AG04449 (cell line): ENCODE data around the gene CLBA1.

Experiments used
- CTCF ChIA-PET: fragments of 350-600 bp; formaldehyde crosslinking; extraction: SDS; loops from one replicate; lab custom pipeline; 2021; ENCODE audit warnings: antibody characterized with exemption; lab: Yijun Ruan, JAX
- POLR2A ChIA-PET: fragments of 400-600, 350-600 bp; formaldehyde crosslinking; extraction: SDS; loops from one replicate; lab custom pipeline; 2020; ENCODE audit warnings: antibody characterized with exemption, inconsistent platforms; lab: Yijun Ruan, JAX
- DNase-seq: peaks from one replicate; pipeline ENCODE4 v3.0.0-alpha.2; 2010; ENCODE audit warnings: low read depth, low spot score
- H3K4me3 ChIP-seq: 2 replicates; pipeline ENCODE4 v1.5.1; 2011; ENCODE audit warnings: low read depth, mild to moderate bottlenecking, control low read depth, low read length
- CTCF ChIP-seq: IDR thresholded peaks from one replicate; pipeline ENCODE4 v1.5.1; 2011; ENCODE audit warnings: mild to moderate bottlenecking, moderate library complexity, low read length, control low read depth, inconsistent platforms; ENCODE audit not compliant: insufficient read depth; ENCODE audit errors: missing control alignments

CLBA1 gene

GRCh38 chr14:104938436-104938835 is 47.2 kb upstream of the CLBA1 start:
- H3K4me3 ChIP-seq, result no peak overlapping the region
- CTCF ChIA-PET, result interaction anchor here (1.1 to 1.5 kb wide), 3 partner anchors 42 to 172 kb away, joined by 3 to 4 read pairs (median 4); no protein-coding TSS in a partner anchor
- POLR2A ChIA-PET, result no interaction called here
- no peak for DNase-seq
- no peak for TF ChIP-seq CTCF

- ChIA-PET POLR2A (no interaction called here), CTCF (interaction anchor here (1.1 to 2.0 kb wide), 3 partner anchors 42 to 172 kb away, joined by 3 to 13 read pairs (median 4); no protein-coding TSS in a partner anchor)
- TF ChIP-seq CTCF, result no peak
- DNase-seq, result no peak
- no peak overlapping the region for H3K4me3 ChIP-seq
Observed at GRCh38 chr14:104938960-104939359, 46.6 kb upstream of the CLBA1 start.

- DNase-seq, result no peak
- CTCF ChIA-PET, result interaction anchor here (0.8 to 2.0 kb wide), 6 partner anchors 12 to 173 kb away, joined by 3 to 13 read pairs (median 3); no protein-coding TSS in a partner anchor
- POLR2A ChIA-PET, result no interaction called here
- no peak for TF ChIP-seq CTCF
- no peak overlapping the region for H3K4me3 ChIP-seq
Observed at GRCh38 chr14:104939666-104940410, 45.8 kb upstream of the CLBA1 start.

GRCh38 chr14:104940526-104941150 is 45.0 kb upstream of the CLBA1 start:
- POLR2A ChIA-PET, result no interaction called here
- DNase-seq, result no peak
- TF ChIP-seq CTCF, result no peak
- H3K4me3 ChIP-seq, result no peak overlapping the region
- CTCF ChIA-PET, result interaction anchor here (0.9 to 2.0 kb wide), 6 partner anchors 12 to 122 kb away, joined by 3 to 13 read pairs (median 4); no protein-coding TSS in a partner anchor

GRCh38 chr14:104941508-104942365 is 43.9 kb upstream of the CLBA1 start:
- ChIA-PET POLR2A (no interaction called here), CTCF (interaction anchor here (0.9 kb wide), 1 partner anchor 47 kb away, joined by 3 read pairs; no protein-coding TSS in a partner anchor)
- no peak for TF ChIP-seq CTCF
- H3K4me3 ChIP-seq, result no peak overlapping the region
- DNase-seq, result no peak
